GM18873 (cell line): Measurements from ENCODE around the gene DDIT3.

ENCODE experiments used
- ATAC-seq: cut with Tn5 transposase; IDR thresholded peaks from one replicate; pipeline ENCODE4 v1.9.1; 2021; ENCODE audit warnings: mild to moderate bottlenecking, moderate library complexity, moderate number of reproducible peaks; ENCODE audit not compliant: unreplicated experiment, low FRiP score

Gene DDIT3

DNA sequence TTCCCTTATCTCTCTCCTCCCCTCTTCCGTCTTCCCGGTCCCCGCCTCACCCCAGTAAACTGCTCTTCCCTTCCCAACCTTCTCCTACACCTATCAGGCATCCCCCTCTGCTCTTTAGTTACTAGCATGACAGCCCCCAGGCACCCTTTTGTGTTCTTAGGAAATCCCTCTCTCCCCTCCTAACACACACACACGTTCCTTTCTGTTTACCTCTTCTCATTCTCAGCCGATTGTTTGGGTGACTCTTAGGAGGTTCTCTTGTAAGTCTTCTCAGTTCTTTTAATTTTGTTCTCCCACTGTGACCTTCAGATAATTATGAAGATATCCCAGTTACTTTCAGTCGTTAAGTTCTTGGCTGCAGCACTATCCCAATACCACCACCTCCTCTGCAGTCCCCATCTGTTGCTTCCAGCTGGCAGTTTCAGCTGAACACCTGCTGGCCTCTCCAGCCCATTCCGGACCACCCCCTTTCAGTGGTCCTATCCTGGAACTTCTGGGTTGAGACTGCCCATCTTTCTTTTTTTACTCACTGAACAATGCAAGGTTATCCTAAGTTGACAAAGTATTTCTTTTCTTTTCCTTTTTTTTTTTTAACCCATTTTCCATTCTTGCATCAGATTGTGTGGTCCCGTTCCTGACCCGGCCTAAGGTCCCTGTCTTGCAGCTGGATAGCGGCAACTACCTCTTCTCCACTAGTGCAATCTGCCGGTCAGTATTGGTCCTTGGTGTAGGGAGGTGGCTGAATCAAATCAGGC lies 31.7 kb downstream of the DDIT3 start:
- no peak for ATAC-seq

DNA sequence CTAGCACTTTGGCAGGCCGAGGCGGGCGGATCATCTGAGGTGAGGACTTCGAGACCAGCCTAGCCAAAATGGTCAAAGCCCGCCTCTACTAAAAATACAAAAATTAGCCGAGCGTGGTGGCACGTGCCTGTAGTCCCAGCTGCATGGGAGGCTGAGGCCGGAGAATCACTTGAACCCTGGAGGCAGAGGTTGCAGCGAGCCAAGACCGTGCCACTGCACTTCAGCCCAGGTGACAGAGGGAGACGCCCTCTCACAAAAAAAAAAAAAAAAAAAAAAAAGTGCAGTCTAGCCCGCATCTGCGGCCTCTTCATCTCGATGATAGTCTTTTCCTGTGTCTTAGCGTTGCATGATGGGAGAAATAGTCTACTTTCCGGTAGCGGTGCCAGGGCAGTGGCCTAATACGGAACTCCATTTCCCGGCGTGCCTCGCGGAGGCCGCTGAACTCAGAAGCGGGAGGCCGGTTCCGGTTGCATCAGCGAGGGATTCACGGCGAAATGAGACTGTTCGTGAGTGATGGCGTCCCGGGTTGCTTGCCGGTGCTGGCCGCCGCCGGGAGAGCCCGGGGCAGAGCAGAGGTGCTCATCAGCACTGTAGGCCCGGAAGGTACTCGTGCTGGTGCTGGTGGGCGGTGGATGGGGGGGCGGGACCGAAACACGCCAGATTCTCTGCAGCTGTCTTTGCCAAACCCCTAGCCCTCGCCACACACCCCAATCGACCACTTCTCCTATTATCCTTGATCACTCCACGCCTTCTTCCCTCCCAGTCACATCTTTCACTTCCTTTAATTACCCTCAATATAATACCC lies 32.5 kb downstream of the DDIT3 start, which contains the start of gene MARS1:
MARS1 (plus strand) TSS at position 472 of the 805 bp plus-strand sequence; CDS start at position 495, 23 bp downstream.
- peak; percentile 96 for ATAC-seq

DNA sequence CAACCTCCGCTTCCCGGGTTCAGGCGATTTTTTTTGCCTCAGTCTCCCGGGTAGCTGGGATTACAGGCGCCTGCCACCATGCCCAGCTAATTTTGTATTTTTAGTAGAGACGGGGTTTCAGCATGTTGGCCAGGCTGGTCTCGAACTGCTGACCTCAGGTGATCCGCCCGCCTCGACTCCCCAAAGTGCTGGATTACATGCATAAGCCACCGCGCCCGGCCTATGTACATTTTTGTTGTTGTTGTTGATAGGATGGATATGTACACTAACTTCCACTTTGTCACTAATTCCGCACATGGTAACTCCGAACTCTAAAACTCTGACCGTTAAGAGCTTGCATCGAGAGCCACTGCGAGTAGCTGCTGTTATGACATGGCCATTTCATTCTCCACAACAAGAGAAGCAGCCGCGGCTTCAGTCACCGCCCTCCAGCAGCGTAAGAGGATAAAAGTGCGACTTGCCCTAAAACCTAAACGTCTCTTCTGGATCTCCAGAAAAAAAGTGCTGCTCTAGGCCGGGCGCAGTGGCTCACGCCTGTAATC lies 33.2 kb downstream of the DDIT3 start:
- ATAC-seq: no peak

DNA sequence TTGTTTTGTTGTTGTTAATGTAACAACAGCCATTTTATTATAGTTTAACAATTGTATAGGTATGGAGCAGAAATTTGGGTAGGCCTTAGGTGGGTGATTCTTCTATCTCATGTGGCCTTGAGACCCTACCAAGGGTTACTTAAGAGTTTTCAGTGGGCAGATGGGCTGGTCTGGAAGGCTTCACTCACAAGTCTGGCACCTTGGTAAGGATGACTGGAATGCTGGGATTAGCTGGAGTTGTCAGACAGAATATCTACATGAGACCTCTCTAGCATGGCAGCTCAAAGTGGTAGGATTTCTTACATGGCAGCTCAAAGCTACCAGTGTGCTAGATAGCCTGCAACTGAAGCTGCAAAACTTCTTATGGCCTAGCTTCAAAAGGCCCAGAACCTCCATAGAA lies 34.6 kb downstream of the DDIT3 start:
- ATAC-seq: no peak

DNA sequence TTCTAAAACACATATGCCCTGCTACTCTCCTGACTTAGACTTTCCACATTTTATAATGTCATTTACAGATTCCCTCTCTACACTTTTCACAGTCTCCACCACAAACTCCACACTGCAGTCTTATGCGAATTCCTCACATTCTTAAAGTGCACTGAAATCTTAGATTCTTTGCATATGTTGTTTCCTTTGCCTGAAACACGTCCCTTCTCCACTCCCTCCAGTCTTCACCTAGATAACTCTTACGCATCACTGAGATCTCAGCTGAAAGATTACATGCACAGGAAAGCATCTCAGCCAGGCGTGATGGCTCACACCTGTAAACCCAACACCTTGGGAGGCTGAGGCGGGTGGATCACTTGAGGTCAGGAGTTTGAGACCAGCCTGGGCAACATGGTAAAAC lies 36.8 kb downstream of the DDIT3 start:
- ATAC-seq: no peak

DNA sequence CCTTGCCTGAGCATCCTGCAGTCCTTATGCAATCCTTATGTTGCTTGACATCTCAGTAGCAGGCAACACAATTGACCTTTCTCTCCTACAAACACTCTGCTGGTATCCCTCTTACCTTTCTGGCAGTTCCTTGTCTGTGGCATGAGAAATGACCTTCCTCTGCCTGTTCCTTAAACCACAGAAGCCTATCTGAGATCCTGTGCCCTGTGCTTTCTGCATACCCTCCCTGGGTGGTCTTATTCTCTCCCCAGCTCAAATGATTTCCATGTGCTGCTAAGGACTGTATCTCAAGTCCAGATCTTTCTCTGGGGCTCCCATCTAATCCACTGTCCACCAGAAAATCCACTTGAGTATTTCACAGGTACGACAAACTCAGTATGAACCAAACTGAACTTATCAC lies 38.6 kb downstream of the DDIT3 start:
- no peak for ATAC-seq

DNA sequence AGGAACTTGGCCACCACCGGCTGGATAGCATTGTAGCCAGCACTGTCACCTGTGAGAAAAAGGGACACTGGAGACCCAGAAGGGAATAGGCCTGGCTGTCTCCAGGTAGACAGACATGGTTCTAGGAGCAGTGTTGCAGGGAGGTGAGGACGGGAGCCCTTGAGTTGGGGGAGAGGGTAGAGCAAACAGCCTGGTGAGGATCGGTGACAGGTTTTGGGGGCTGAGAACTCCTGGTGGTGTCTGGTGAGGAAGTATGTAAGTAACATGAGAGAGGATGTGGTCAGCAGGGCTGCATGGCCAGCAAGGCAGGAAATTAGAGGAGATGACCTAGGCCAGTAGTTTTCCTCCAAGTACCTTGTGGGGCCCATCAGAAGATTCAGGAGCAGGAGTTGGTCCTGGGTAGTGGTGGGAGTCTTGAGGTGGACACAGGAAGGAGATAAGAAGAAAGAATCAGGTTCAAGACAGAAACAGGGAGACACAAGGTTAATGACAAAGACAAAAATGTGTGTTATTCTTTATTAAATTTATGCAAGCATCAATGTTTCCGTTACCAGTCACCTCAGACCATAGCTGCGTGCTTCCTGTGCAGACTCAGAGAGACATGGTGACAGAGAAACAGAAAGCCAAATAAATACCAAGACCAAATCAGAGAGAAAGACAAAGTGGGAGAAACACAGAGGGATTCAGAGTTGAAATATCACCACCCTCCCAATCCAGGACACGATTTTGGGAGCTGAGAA lies 40.8 kb downstream of the DDIT3 start, which contains the start of gene ARHGAP9:
ARHGAP9 (minus strand) TSS at position 491 of the 740 bp plus-strand sequence; CDS start at position 31, 460 bp downstream.
- peak; percentile 38 for ATAC-seq

DNA sequence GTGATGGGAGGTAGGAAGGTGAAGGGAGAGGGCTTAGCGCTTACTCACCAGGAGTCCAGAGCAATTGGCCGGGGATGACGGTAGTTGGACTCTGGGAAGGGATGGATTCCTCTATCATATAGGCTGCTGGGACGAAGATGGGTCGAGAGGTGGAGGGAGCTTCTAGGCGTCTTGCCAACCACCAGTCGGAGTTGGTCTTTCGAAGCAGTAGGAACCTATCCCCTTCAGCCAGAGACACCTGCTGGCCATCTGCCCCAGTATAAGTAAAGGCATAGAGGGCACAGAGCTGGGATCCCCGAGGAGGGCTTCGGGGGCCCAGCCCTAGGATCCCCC lies 41.3 kb downstream of the DDIT3 start:
- no peak for ATAC-seq

DNA sequence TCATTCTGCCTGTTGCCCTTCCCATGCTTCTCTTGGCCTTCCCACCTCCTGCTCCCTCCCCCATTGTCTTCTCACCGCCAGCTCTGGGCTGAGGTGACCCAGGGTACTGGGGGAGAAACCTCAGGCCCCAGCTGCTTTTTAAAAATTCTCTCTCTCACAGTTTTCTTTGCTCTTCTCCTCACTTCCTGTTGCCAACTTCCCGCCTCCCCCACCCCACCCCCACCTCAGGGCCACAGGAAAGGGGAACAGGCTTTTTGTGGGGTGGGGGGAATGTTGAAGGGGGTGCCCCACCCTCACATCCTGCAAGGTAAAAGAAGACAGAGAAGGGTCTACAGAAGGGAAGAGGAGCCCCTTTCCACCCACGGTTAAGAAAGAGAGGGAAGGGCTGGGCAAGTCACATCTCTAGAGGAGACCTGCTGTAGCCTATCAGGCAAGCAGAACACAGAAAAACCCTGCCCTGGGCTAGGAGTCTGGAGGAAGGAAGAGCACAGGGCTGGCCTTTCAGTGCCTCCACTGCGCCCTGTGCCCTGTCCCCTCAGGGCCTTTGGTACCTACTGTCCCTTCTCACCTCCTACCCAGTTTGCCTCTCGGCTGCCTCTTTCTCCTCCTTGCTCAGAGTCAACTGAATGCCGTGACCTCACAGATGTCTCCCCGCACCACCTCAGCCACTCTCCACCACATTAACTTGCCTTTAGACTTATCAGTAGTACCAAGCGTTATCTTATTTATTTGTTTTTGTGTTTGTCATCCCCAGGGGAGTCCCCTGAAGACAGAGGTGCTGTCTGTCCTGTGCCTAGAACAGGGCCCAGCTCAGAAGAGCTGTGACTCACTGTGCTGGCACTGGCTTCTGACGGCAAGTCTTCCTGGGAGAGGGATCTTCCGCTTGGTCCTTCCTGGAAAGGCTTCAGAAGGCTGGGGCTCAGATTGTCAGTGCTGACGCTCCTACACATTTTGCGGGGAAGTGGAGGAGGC lies 42.3 kb downstream of the DDIT3 start:
- ATAC-seq: no peak

DNA sequence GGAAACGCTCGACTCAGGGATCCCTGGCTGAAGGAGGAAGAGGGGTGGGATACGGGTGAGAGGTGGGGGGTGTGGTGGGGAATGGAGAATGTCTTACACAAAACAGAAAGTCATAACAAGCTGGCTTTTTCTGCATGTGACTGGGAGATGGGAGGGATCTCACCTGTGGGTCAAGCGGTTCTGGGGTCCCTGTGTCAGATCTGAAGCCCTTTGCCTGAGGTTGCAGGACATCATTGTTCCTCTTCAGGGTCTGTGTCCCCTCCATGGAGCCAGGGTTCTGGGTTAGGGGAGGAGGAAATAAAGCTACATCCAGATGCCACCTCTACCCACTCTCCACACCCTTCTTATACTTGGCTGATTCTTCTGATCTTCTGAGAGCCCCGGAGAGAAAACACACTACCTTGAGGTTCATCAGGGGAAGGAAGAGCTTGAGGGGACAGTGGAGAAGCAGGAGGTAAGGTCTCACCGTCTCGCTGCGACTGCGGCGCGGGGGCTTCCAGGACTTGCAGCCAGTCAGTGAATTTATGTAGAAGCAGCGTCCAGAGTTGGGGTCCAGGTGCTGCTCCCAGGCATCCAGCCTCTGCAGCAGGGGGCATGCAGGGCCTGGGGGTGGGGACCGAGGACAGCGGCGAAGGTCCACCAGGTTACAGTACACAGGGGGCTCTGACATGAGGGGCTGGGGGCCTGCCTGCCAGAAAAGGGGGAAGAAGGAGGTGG lies 43.2 kb downstream of the DDIT3 start:
- no peak for ATAC-seq

DNA sequence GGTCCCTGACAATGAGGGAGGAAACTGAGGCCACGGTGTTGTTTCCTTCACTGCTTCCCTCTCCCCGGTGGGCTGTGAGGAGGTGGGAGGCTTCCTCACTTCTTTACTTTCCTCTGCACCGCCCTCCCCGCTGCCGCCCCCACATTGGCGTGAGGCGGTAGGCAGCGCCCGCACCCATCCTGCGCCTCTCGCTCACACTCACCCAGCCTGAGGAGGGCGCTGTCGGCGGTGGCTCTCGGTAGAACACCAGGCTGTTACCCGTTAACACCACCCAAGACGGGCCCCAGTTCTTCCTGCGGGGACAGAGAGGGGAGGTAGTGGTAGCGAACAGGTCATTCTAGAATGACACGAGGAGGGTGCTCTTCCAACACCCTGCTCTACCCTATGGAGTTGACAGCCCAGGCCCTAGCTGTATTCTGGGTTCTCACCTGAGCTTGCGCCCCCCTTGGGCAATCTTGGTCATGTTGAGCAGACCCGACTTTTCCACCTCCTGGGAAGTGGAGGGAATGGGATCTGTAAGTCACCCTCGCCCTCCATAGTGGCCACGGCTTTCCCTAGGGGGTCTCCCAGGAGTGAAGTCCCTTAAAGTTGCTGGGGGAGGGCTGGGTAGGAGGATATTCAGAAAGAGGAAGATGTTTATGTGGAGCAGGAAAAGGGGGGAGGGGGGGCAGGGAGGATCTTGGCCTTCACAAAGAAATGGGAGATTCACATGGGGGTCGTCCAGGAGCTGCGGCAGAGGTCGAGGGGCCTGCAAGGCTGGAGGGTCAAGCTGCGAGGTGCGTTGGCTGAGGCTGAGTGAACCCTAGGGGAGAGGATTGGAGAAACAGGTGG lies 43.9 kb downstream of the DDIT3 start:
- ATAC-seq: no peak

DNA sequence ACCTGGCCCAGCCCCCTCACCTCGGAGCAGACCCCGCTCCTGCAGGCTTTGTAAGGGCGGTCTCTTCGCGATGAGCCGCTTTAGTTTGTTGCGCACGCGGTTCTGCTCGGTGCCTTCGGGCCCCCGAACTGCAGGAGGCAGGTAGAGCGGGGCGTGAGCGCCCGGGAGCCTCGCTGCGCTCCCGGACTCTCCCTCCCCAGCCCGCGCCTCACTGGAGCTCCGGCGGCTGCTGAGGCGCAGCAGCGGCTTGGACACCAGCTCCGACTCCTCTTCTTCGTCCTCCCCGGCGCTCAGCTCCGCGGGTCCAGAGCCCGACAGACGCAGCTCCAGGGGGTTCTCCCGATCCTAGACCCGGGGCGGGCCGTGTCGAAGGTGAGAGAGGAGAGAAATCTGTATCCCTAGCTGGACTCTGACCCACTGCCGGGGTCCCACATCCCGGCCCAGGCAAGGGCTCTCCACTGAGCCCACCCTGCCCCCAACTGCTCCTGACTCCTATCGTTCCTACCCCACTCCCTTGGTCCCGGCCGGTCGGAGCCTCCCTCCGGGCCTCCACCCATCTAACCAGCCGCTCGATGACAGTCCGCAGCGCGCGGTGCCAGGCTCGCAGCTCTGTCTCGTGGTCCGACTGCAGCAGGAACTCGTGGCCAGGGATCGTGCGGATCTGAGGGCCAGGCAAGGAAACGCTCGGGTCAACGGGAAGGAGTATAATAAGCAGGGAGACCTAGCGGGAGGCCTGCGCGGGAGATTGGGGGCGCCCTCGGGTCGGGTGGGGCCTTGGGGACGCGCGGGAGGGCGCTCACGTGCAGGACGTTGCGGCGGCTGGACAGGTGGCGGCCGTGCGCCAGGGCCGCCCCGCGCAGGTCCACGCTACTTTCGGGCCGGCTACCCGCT lies 44.8 kb downstream of the DDIT3 start:
- ATAC-seq: no peak

DNA sequence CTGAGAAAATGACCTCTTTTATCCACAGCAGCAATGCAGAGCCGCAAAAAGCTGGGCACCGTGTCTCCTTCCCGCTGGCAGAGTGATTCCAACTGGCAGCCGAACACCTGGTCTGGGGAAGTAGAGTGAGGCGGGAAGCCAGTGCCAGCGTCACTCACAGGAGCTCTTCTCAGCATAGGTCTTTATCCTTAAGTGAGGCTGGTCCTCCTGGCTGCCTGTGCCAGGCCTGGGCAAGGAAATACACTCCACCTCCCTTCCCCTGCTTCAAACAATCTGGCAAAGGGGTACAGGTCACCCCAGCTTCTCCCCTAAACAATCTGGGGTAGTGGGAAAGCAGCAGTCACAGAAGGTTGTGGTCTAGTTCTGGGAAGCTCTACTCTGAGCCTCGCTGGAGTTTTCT lies 45.5 kb downstream of the DDIT3 start:
- no peak for ATAC-seq

DNA sequence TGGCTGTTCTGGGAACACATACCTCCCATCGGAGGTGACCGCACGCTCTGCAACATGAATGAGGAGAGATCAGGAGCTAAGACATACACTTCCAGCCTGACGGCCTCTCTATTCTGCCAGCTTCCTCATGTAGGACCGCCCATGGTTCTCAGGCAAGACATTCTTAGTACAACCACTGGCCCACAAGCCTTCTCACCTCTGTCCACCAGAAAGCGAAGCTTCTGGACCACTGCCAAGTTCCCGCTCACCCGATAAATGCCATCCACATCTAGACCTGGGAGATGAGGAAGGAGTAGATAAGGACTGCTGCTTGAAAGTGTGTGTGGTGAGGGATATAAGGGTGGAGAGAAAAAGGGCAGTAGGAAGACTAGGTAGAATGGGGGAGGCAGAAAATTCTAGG lies 45.9 kb downstream of the DDIT3 start:
- no peak for ATAC-seq

DNA sequence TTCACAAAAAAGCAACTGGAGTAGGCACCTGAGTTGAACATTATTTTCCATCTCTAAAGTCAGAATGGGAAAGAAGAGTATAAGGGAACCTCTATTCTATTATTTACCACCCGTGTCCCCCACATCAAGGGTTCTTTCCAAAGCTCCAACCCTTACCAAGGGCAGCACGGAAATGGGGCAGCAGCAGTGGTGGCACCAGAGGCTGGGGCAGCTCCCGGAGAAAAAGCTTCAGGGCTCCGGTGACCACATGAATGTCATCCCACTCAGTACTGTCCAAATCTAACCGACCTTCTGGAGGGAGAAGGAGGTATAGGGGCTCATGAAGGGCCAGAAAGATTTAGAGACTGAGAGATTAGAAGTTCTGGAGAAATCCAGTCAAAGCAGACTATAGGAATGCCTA lies 46.4 kb downstream of the DDIT3 start:
- ATAC-seq: no peak

DNA sequence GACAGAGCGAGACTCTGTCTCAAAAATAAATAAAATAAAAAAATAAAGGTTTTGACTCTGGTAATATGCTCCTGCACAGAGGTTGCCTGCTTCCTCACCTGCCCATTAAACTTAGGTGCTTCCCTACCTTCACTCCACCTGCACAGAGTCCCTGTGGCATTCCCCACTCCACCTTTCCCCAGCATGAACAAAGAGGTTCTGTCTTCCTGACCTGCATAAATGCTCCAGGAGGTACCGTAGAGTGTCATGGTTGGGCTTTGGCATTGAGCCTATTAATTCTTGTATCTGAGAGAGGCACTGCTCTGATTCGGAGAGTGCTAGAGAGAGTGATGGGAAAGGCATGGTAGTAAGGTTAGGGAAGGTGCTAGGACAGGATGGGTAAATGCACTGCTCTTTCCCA lies 46.9 kb downstream of the DDIT3 start:
- no peak for ATAC-seq

DNA sequence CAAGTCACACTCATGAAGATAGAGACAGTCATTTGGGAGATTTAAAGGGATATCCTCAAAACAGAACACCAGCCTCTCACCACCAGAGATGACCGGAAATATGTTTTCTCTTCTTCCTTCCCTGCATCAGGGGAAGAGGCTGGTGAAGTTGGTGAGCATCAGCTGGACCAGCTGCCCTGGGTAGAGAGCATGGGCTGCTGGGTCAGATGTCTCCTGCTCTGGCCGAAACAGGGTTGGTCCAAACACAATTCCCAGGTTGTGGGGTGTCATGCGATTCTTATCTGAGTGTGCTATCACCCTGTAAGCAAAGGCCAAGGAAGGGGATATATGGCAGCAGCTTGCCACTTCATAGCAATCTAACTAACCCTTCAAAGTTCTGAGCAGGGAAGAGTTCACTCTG lies 47.9 kb downstream of the DDIT3 start:
- ATAC-seq: no peak
